ENCODE data around the gene TMIGD2.

The TMIGD2 gene

GRCh38 chr19:4301590-4302242 is 473 bp downstream of the TMIGD2 start:
- H3K27ac ChIP-seq: no peak overlapping the region
- no peak for TF ChIP-seq CTCF (conservative IDR thresholded peaks at IDR 0.05)

DNA sequence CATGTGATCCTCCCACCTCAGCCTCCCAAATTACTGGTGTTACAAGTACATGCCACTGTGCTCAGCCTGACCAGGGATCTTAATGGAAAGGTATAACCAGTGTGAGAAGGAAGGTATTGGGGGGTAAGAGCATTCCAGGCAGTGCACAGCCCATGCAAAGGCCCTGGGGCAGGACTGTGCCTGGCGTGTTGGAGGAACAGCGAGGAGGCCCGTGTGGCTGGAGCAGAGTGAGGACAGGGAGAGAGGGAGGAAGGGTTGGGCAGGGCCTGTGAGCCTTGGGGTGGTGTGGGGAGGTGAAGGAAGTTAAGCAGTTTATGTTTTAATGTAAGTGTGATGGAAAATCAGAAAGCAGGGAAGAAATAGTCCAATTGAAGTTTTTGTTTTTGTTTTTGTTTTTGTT is 1.6 kb downstream of the TMIGD2 start:
- no peak for TF ChIP-seq CTCF (conservative IDR thresholded peaks at IDR 0.05)

GRCh38 chr19:4298810-4299550 is 3.2 kb downstream of the TMIGD2 start:
- TF ChIP-seq CTCF (conservative IDR thresholded peaks at IDR 0.05): no peak

More for the DNA sequence above, 1.6 kb downstream of the TMIGD2 start:
- H3K27ac ChIP-seq: no peak overlapping the region

GRCh38 chr19:4297901-4298809 is 4.0 kb downstream of the TMIGD2 start:
- H3K27ac ChIP-seq: no peak overlapping the region

More at GRCh38 chr19:4298810-4299550, 3.2 kb downstream of the TMIGD2 start:
- no peak overlapping the region for H3K27ac ChIP-seq

GRCh38 chr19:4295972-4296771 is 6.0 kb downstream of the TMIGD2 start:
- no peak for TF ChIP-seq CTCF (conservative IDR thresholded peaks at IDR 0.05)
- no peak overlapping the region for H3K27ac ChIP-seq

More at GRCh38 chr19:4297901-4298809, 4.0 kb downstream of the TMIGD2 start:
- no peak for TF ChIP-seq CTCF (conservative IDR thresholded peaks at IDR 0.05)

DNA sequence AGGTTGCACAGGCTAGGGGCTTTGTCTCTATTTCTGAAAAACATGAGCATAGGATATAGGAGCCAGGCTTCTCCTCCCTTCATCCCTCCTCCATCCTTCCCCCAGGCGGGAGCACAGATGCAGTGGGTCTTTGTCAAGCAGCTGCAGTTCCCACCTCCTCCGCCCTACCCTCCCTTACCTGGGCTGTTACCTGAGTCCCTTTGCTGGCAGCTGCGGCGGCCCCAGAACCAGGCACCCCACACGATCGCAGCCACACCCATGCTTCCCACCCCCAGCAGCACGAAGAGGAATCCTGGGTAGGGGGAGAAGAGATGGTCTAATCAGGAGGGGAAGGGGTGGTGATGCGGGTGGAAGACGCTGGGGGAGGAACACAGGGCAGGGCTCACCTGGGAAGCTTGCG is 7.8 kb downstream of the TMIGD2 start:
- H3K27ac ChIP-seq: no peak overlapping the region
- no peak for TF ChIP-seq CTCF (conservative IDR thresholded peaks at IDR 0.05)
